NCI-H526 (cell line): ENCODE results near the gene LSM7.
"Not testable (repeated sequence)": the region's sequence is repeated elsewhere in the genome, so short reads cannot be mapped to it uniquely, and the experiment has no call there.

Experiments used
- DNase-seq, 2 experiments: peaks; one replicate each; lab custom pipeline; 2025; lab: John Stamatoyannopoulos, UW

Gene LSM7

DNA sequence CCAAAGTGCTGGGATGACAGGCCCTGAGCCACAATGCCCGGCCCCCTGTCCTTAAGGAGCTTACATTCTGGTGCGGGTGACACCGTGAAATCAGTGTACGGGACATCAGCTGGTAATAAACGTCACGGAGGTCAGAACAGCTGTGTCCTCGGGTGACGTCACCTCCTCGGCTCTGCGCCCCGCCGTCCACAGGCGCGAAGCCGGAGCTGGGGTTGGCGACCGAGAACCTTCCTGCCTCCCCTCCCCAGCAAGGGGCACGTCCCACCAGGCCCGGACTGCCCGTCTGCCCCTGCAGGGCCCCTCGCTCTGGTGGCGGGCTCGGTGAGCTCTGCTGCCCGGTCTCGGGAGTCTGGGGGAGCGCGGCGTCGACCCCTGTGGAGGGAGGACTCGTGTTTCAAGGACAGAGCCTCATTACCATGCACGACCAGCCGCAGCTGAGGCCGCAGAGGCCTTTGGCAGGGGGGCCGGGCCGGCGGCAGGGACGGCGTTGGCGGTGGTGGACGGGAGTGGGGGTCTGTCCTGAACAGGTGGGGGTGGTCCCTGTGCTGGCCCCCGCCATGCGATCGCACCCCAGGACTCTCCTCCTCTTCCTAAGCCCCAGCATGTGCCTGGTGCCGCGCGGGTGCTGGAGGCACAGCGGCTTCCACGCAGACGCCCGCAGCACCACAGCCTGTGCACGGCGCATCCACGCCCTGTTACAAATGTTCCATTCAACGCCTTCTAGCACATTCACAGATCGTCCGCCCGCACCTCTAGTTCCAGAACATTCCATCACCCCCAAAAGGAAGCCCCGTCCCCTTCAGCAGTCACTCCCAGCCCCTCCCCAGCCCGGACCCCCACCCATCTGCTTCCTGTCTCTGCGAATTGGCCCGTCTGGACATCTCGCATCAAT lies 25.8 kb downstream of the LSM7 start:
- DNase-seq: no peak

DNA sequence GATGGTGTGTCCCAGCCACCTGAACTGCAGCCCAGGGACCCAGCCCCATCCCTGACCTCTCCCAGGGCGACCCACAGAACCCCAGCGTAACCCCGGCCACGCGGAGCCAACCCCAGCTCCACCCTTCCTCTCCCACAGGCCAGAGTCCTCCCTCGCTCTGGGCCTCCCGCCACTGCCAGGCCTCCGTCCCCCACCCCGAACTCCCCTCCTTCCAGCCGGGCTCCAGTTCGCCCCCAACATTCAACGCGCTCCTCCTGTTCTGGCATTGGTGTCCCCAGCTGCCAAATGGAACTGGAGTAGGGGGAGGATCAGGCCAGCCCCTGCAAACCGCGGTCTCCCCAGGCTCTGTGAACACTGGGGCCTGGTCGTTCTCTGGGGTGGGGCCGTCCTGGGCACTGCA lies 27.9 kb downstream of the LSM7 start:
- no peak for DNase-seq

DNA sequence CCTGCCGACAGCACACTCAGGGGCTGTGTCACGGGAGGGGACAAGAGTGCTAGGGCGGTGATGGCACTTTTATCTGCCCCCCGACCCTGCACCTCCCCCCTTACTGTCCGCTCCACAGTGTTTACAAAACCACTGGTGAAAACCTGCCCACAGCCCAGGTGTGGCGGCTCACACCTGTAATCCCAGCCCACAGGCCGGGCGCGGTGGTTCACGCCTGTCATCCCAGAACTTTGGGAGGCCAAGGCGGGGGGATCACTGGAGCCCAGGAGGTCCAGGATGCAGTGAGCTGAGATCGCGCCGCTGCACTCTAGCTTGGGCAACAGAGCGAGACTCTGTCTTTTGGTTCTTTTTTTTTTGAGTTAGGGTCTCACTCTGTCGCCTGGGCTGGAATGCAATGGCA lies 32.2 kb downstream of the LSM7 start:
- DNase-seq: no peak

DNA sequence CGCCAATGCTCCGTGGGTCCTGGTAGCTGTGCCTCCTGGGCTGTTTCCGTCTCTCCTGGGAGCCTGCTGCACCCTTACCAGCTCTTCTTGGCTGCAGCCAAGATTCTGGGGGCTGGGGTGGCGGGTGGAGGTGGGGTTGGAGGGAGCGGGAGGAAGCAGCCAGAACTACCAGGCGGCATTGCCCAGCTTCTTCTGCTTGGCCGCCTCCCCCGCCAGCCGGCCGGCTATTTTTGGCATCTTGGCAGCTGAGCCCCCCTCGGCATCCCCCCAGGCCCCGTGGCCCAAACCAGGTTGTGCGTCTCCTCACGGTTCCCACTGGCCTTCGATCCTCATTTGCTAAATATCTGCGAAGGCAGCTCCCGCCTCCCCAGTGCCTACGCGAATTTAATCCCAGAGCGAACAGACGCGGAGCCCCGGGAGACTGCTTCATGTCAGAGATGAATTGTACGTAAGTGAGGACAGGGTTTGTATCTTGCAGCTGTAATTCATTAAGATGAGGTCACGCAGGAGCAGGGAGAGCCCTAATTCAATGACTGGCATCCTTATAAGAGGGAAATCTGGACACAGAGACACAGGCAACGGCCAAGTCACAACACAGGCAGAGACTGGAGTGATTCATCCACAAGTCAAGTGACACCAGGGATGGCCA lies 33.6 kb downstream of the LSM7 start:
- DNase-seq: no peak

DNA sequence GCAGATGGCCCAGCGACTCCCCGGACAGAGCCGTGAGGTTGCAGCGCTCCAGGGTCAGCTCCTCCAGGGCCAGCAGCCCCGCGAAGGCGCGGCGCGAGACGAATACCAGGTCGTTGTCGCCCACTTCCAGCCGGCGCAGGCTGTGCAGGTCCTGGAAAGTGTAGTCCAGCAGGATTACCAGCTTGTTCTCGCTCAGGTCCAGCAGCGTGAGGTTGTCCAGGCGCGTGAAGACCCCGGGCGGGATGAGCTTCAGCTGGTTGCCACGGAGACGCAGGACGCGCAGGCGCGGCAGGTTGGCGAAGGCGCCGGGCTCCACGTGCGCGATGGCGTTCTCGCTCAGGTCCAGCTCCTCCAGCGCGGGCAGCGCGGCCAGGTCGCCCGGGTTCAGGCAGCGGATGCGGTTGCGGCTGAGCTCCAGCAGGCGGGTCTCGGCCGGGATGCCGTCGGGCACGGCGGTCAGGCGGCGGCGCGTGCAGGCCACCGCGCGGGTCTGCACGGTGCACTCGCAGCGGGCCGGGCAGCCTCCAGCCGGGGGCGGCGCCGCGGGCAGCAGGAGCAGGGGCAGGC lies 37.1 kb downstream of the LSM7 start:
- no peak for DNase-seq

DNA sequence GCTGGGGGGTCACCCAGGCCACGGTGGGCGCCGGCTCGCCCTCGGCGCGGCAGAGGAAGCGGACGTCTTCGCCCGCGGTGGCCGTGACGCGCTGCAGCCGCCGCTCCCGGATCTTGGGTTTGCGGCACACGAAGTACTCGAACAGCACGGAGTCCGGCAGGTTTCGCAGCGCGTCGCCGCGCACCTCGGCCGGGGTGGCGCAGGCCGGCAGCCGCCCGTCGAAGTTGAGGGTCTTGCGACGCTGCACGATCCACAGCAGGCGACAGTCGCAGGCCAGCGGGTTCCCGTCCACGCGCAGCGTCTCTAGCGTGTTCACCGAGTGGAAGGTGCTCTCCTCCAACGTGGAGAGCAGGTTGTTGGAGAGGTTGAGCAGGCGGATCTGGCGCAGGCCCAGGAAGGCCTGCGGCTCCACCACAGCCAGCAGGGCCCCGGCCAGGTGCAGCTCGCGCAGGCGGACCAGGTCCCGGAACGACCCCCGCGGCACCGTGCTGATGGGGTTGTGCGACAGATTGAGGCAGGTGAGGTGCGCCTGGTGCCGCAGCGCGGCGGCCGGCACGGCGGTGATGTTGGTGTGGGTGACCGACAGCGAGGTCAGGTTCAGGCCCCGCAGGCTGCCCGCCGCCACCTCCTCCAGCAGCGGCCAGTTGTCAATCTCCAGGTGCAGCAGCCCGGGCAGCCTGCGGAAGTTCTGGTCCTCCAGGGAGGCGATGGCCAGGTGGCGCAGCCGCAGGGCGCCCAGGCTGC lies 37.8 kb downstream of the LSM7 start:
- no peak for DNase-seq

DNA sequence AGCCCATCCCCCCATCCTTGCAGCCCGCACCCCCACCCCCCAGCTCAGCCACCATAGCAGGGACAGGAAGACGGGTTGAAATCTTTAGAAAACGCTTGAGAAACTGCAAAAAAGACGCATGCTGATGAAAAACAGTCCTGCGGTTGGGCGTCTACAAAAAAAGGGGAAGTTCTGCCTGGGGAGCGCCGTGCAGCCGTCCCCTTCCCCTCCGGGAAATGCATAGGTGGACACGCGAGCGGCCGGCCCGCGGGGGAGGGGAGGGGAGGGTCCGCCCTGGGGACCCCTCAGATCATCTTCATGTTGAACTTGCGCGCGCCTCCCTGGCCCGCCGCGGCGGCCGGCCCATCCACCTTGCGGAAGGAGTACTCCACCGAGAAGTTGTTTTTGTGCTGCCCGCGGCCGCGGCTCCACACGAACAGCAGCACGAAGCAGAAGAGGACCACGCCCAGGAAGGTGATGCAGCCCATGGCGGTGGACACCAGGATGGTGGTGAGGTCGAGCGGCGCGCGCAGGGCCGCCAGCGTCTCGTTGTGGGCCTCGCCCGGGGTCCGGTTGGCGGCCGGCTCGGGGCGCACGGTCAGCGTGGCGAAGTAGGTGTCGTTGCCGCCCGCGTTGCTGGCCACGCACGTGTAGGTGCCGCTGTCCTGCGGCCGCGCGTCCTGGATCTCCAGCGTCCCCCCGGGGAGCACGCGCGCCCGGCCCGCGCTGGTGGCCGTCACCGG lies 38.5 kb downstream of the LSM7 start:
- peak in 1 of 2 experiments; percentile 31 for DNase-seq

DNA sequence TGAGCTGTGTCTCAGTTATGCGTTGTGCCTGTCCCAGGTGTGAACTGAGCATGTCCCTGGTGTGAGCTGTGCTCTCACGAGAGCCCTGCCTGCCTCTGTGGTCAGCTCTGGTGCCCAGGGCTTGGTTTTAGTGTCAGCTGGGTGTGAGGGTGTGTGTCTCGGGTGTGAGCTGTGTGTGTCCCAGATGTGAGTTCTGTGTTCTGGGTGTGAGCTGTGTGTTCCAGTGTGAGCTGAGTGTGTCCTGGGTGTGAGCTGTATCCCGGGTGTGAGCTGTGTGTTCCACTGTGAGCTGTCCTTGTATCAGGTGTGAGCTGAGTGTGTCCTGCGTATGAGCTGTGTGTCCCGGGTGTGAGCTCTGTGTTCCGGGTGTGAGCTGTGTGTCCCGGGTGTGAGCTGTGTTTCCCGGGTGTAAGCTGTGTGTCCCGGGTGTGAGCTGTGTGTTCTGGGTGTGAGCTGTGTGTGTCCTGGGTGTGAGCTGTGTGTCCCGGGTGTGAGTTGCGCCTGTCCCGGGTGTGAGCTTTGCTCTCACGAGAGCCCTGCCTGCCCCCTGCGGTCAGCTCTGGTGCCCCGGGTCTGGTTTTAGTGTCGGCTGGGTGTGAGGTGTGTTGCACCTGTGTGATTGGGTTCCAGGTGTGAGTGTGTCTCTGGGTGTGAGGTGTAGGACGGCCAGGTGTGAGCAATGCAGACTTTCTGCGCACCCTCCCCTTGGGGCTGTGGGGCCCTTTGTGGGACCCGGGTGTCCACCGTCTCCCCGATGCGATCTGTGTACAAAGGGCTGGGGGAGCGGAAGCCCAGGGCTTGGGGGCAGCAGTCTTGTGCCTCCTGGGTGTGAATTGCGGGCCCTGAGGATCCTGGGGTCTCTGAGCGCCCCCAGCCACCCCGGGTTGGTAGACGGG lies 39.3 kb downstream of the LSM7 start:
- DNase-seq: no peak

DNA sequence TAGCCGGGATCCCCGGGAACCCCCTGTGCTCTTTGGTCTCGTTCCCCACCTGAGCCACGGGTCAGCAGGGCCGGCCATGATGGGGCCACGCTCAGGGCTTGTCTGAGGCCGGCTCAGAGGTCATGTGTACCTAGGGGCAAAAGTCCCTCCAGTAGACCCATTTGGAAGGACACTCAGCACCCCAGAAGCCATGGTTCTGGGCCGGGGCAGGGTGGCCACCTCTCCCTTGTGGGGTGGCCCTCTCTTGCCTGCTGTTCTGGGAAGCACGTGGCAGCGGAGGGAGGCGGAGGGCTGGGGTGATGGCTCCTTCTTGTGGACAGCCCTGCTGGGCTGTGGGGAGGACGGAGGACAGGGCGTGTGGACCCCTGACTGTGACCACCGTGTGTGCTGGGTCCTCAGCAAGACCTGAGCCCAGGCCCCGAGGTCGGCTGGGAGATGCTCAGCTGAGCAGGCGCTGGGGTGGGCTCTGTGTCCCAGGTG lies 40.0 kb downstream of the LSM7 start:
- no peak for DNase-seq

DNA sequence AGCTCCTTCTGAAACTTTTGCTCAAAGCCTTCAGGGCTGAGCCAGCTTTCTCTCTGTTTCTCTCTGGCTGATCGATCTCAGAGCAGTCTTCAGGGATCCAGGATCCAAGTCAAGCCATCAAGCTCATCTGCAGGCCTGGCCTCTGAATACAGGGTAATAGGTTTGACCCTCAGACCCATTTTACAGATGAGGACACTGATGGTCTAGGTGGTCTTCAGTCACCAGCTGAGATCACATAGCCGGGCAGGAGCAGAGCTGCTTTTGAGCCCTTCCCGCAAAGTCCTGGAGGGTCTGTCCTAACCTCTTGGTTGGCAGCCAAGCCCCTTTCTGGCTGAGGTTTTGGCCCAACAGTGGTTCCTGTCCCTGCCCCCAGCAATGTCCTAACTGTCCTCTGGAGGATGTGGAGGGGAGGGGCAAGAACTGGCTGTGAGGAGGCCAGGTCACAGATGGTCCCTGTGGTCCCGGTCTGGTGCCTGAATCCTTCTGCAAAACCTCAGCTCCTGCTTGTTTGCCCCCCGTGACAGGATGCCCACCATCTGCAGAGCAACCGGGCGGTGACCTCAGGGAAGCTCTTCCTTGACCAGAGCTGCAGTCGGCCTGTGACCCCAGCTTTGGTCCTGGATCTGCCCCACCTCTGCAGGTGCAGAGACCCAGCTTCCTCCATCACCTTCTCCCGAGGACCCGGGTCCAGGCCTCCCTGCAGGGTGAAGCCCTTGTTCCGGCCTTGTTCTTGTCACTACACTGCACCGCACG lies 40.6 kb downstream of the LSM7 start:
- no peak for DNase-seq

DNA sequence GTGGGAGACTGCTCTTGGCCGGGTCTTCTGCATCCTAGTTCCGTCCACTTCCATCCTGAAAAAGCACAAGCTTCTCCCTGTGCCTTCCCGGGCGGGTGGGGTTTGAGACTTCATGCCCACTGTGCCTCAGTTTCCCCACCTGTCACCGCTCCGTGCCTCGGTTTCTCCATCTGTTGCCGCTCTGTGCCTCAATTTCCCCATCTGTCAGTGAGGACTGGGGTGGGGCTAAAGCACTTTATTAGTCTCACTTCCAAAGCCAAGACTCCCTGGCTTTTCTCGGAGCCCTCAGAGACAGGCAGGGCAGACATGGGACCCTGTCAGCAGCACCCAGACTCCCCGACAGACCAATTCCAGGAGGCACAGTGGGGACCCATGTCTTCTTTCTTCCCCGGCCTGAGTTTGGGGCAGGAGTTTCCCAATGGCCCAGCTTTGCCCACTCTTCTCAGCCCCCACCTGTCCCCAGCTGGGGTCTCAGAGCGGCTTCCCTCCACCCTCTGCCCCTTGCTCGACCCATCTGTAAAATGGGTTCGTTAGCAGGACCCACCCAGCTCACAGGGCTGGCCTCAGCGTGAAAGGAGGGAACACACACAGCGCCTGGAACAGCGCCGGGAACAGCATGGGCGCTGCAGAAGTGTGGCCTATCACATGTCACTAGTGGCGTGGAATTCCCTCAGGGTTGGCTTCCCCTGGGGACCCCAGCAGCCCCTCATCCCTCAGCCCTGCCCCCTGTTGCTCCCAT lies 41.8 kb downstream of the LSM7 start:
- no peak for DNase-seq

DNA sequence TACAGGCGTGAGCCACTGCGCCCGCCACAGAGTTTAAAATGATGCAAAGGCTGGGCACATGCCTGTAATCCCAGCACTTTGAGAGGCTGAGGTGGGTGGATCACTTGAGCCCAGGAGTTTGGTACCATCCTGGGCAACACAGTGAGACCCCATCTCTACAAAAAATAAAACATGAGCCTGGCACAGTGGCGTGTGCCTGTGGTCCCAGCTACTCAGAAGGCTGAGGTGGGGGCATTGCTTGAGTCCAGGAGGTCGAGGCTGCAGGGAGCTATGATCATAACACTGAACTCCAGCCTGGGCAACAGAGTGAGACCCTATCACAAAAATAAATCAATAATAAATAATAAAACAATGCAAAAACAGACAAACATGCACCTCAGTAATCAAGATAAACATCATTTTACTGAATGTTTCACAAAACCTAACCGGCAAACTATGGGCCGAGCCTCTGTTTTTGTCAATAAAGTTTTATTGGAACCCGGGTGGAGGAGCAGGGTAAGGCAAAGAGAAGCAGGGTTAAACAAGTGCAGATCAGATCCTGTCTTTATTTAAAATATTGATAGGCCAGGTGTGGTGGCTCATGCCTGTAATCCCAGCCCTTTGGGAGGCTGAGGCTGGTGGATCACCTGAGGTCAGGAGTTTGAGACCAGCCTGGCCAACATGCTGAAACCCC lies 44.4 kb downstream of the LSM7 start:
- no peak for DNase-seq

DNA sequence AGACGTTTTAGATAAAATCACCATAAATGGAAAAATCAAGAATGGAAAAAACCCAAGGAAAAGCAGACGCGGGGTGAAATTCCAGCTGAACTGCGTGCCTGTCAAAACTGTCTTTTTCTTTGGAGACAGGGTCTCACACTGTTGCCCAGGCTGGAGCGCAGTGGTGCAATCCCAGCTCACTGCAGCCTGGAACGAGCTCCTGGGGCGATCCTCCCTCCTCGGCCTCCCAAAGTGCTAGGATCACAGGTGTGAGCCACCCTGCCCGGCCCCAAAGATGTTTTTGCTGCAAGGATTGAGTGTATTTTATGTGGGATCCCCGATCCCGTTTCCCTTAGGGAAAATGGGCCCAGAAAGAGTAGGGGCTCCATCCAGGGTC lies 45.5 kb downstream of the LSM7 start:
- DNase-seq: no peak

DNA sequence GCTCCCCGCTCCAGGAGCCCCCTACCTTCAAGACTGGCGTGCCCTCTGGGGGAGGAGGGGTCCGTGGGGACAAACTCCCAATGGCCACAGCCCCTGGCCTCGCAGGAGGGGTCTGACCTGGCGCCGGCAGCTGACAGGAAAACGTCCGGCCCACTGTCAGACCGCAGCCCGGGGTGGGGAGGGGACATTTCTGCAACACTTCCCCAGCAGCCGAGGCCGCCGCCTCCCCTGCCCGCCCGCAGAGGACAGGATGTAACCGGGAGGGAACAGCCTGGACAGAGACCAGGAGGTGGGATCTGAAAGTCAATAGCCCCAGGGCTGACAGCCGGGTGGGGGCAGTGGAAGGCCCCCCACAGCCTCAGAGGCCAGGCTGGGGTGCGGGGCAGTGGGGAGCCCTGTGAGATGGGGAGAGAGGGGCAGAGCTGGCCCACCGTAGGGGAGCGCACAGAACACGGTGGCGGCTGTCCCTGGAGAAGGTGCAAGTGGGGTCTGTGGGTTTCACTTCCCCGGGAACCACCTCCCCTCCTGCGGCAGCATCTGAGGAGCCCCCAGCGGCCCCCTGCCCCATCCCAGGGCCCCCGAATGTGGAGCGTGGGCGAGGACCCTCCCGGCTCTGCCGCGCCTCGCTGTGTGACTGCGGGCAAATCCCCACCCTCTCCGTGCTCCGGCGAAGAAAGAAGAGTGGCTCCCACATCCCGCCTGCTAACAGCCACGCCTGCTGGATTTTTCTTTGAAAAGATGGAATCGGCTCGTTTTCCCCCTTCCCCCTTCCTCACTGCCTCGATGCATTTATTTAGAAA lies 46.1 kb downstream of the LSM7 start, which contains the start of gene PEAK3:
Gene PEAK3, minus strand, starts transcription at position 114 of the 800 bp plus-strand sequence. CDS start 1,244 bp downstream, outside the sequence.
- DNase-seq: no peak

DNA sequence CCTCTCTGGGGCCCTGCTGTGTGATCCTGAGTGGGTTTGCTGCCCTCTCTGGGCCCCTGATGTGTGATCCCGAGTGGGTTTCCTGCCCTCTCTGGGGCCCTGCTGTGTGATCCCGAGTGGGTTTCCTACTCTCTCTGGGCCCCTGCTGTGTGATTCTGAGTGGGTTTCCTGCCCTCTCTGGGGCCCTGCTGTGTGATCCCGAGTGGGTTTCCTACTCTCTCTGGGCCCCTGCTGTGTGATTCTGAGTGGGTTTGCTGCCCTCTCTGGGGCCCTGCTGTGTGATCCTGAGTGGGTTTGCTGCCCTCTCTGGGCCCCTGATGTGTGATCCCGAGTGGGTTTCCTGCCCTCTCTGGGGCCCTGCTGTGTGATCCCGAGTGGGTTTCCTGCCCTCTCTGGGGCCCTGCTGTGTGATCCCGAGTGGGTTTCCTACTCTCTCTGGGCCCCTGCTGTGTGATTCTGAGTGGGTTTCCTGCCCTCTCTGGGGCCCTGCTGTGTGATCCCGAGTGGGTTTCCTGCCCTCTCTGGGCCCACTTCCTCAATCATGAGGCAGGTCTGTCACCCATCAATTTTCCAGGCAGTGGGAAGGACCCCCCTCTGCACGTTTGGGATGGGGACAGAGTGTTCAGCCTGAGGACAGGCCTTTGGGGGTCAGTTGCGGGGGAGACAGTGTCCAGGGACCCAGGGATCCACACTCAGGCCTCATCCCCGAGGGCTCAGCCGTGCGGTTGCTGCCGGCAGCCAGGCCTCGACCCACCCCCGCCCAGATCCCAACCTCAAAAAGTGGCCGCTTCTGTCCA lies 46.9 kb downstream of the LSM7 start:
- DNase-seq: not testable (repeated sequence)

DNA sequence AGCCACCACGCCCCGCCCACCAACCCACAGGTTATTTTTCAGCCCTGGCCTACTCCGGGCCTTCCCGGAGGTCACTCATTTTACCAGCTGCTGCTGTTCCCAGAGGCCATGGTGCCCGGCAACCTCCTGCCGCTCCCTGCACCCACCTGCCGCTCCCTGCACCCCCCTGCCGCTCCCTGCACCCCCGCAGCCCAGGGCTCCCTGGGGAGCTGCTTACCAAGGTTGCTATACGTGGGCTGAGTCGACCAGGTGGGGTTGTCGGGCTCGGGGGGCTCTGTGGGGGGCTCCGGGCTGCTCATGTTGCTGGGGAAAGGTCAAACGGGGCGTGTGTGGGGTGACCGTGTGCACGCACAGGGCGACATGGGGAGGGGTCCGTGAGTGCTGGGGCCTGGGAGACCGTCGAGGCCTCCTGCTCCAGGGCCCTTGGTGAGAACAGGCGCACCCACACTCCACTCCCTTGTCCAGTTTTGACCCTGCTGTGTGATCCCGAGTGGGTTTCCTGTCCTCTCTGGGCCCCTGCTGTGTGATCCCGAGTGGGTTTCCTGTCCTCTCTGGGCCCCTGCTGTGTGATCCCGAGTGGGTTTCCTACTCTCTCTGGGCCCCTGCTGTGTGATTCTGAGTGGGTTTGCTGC lies 47.6 kb downstream of the LSM7 start:
- DNase-seq: no peak
